ENCODE results near the gene ZBTB20. TPM values are rescaled to one million over a fixed set of nuclear protein-coding genes. Genes with fewer than 3 reads are reported as not detected.

The ZBTB20 gene
- total RNA-seq, 6 donors from 2014 or later, result 40.0 to 150 (median 65.8) TPM

GRCh38 chr3:114727373-114727772 lies 419.7 kb downstream of the ZBTB20 start:
- no peak for ATAC-seq (ENCODE audit: low FRiP score in 2 of 2)
- H3K27me3 ChIP-seq, result no peaks in the 10 kb centered on the region
- H3K27ac ChIP-seq, result no peak overlapping the region
- no peak for TF ChIP-seq EP300 (IDR thresholded peaks at IDR 0.05)
- no peak for TF ChIP-seq POLR2A (IDR thresholded peaks at IDR 0.05)
- no peak for TF ChIP-seq CTCF (IDR thresholded peaks at IDR 0.05)
- TF ChIP-seq POLR2AphosphoS5 (IDR thresholded peaks at IDR 0.05), result no peak
- WGBS, 2 donors, result 50 to 63% methylated on average over 1 of the region's 1 CpG
- no peaks in the 10 kb centered on the region for H3K9me3 ChIP-seq
- H3K4me3 ChIP-seq, result no peak overlapping the region
- H3K4me1 ChIP-seq, result peaks cover 0 to 3% (median 0%) of the 10 kb centered on the region in 4 donors
- H3K36me3 ChIP-seq, result no peaks in the 10 kb centered on the region
- no peak for DNase-seq

GRCh38 chr3:114725966-114726365 lies 421.1 kb downstream of the ZBTB20 start:
- WGBS, 2 donors, result 84 to 86% methylated on average over 3 of the region's 3 CpGs
- DNase-seq (no peak), ATAC-seq (ENCODE audit: low FRiP score in 2 of 2) (no peak)
- no peaks in the 10 kb centered on the region for H3K36me3 ChIP-seq
- peaks cover 0 to 3% (median 0%) of the 10 kb centered on the region in 4 donors for H3K4me1 ChIP-seq
- no peaks in the 10 kb centered on the region for H3K27me3 ChIP-seq
- H3K9me3 ChIP-seq, result no peaks in the 10 kb centered on the region
- H3K4me3 ChIP-seq, result no peak overlapping the region
- no peak for TF ChIP-seq POLR2A (IDR thresholded peaks at IDR 0.05)
- no peak overlapping the region for H3K27ac ChIP-seq

GRCh38 chr3:114722530-114722929 lies 424.6 kb downstream of the ZBTB20 start:
- H3K27me3 ChIP-seq, result no peaks in the 10 kb centered on the region
- DNase-seq, result no peak
- TF ChIP-seq EP300 (IDR thresholded peaks at IDR 0.05) (no peak), CTCF (IDR thresholded peaks at IDR 0.05) (no peak), POLR2A (IDR thresholded peaks at IDR 0.05) (no peak)
- H3K9me3 ChIP-seq, result no peaks in the 10 kb centered on the region
- no peak overlapping the region for H3K4me3 ChIP-seq
- no peak overlapping the region for H3K27ac ChIP-seq
- ATAC-seq (ENCODE audit: low FRiP score in 2 of 2), result no peak
- H3K36me3 ChIP-seq, result no peaks in the 10 kb centered on the region
- peaks cover 0 to 10% (median 1%) of the 10 kb centered on the region in 4 donors for H3K4me1 ChIP-seq
- WGBS, 2 donors, result 88 to 100% methylated on average over 1 of the region's 1 CpG

GRCh38 chr3:114721864-114722263 lies 425.2 kb downstream of the ZBTB20 start:
- no peak for DNase-seq
- TF ChIP-seq EP300 (IDR thresholded peaks at IDR 0.05) (no peak), POLR2AphosphoS5 (IDR thresholded peaks at IDR 0.05) (no peak), POLR2A (IDR thresholded peaks at IDR 0.05) (no peak), CTCF (IDR thresholded peaks at IDR 0.05) (no peak)
- Histone ChIP-seq H3K4me3 (no peak overlapping the region), H3K27ac (no peak overlapping the region), H3K36me3 (no peaks in the 10 kb centered on the region), H3K9me3 (no peaks in the 10 kb centered on the region), H3K27me3 (no peaks in the 10 kb centered on the region), H3K4me1 (peaks cover 0 to 10% (median 1%) of the 10 kb centered on the region in 4 donors)
- no peak for ATAC-seq (ENCODE audit: low FRiP score in 2 of 2)
- 88 to 91% methylated on average over 2 of the region's 2 CpGs for WGBS, 2 donors

GRCh38 chr3:114721209-114721608 lies 425.9 kb downstream of the ZBTB20 start:
- Histone ChIP-seq H3K27ac (no peak overlapping the region), H3K4me1 (peaks cover 0 to 10% (median 1%) of the 10 kb centered on the region in 4 donors), H3K27me3 (no peaks in the 10 kb centered on the region), H3K4me3 (no peak overlapping the region), H3K36me3 (no peaks in the 10 kb centered on the region), H3K9me3 (no peaks in the 10 kb centered on the region)
- DNase-seq (no peak), ATAC-seq (ENCODE audit: low FRiP score in 2 of 2) (no peak)
- TF ChIP-seq POLR2AphosphoS5 (IDR thresholded peaks at IDR 0.05) (no peak), POLR2A (IDR thresholded peaks at IDR 0.05) (no peak), CTCF (IDR thresholded peaks at IDR 0.05) (no peak)
- 61 to 62% methylated on average over 3 of the region's 3 CpGs for WGBS, 2 donors
